Transverse colon (tissue), 4 donors: ENCODE results near the gene S100A10.

Experiments used
- CTCF ChIP-seq, 5 experiments: fragments of 200-600 bp in 3 of 5; fragments of 450-650 bp in 2 of 5; sonication (generic) in 3 of 5; IDR thresholded peaks; 1 replicate in 2 of 5; 2 replicates in 3 of 5; pipeline ENCODE4 v1.5.1; 2016 to 2017; ENCODE audit warnings: antibody characterized with exemption in 5 of 5, inconsistent platforms in 3 of 5, mild to moderate bottlenecking in 2 of 5, moderate library complexity in 1 of 5
- POLR2AphosphoS5 ChIP-seq, 3 donors: sonication (generic); formaldehyde crosslinking; IDR thresholded peaks; one replicate each; pipeline ENCODE4 v1.6.1; 2016; ENCODE audit warnings: antibody characterized with exemption in 3 of 3

DNA sequence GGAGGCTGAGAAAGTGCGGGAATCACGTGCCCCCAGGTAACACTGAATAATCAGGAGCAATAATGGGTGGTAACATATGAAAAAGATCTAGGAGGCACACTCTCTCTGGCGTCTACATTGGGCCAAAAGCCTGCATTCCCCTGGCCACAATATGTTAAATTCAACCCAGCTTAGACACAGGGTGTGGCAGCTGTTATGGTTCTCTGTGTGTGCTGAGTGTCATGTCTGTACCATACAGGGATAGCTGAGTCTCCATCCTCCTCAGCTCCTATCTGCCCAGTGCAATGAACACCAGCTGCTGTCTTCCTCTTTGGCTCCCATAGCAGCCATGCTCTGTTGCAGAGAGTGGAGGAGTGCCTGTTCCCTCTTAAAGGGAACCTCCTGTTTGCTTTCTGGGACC is 28.8 kb upstream of the S100A10 start:
- TF ChIP-seq CTCF (IDR thresholded peaks at IDR 0.05) (no peak), POLR2AphosphoS5 (IDR thresholded peaks at IDR 0.05) (no peak)
